OCI-M2 (cell line): ENCODE data around the gene ZIC4.

Experiments
- DNase-seq: peaks from one replicate; lab custom pipeline; 2025; ENCODE audit not compliant: unreplicated experiment; lab: John Stamatoyannopoulos, UW

The ZIC4 gene

GRCh38 chr3:147371771-147372340, 34.5 kb downstream of the ZIC4 start:
- DNase-seq: no peak

- DNase-seq: no peak
Observed at GRCh38 chr3:147371140-147371539, 35.2 kb downstream of the ZIC4 start.

- no peak for DNase-seq
Observed at GRCh38 chr3:147370349-147370748, 36.0 kb downstream of the ZIC4 start.

GRCh38 chr3:147369661-147370123, 36.7 kb downstream of the ZIC4 start:
- no peak for DNase-seq

GRCh38 chr3:147369231-147369630, 37.1 kb downstream of the ZIC4 start:
- DNase-seq: no peak

- no peak for DNase-seq
Observed at GRCh38 chr3:147368561-147369221, 37.7 kb downstream of the ZIC4 start.

GRCh38 chr3:147368151-147368550, 38.2 kb downstream of the ZIC4 start:
- no peak for DNase-seq

- DNase-seq: no peak
Observed at GRCh38 chr3:147367676-147368075, 38.7 kb downstream of the ZIC4 start.

GRCh38 chr3:147365196-147366115, 40.9 kb downstream of the ZIC4 start:
- no peak for DNase-seq

- no peak for DNase-seq
Observed at GRCh38 chr3:147364771-147365170, 41.6 kb downstream of the ZIC4 start.

- no peak for DNase-seq
Observed at GRCh38 chr3:147361454-147362420, 44.6 kb downstream of the ZIC4 start.

GRCh38 chr3:147360646-147361453, 45.5 kb downstream of the ZIC4 start:
- DNase-seq: no peak

- no peak for DNase-seq
Observed at GRCh38 chr3:147360051-147360439, 46.3 kb downstream of the ZIC4 start.

GRCh38 chr3:147359177-147360050, 46.9 kb downstream of the ZIC4 start:
- DNase-seq: no peak

GRCh38 chr3:147358144-147358992, 48.0 kb downstream of the ZIC4 start:
- DNase-seq: no peak

- no peak for DNase-seq
Observed at GRCh38 chr3:147356909-147357900, 49.1 kb downstream of the ZIC4 start.
